SH-SY5Y (cell line): ENCODE results near the gene COL6A3.

Experiments
- GATA2 ChIP-seq: IDR thresholded peaks from 2 replicates; pipeline ENCODE4 v1.6.1; 2011; ENCODE audit warnings: mild to moderate bottlenecking, low read depth, low read length
- GATA3 ChIP-seq: IDR thresholded peaks from 2 replicates; pipeline ENCODE4 v1.6.1; 2011; ENCODE audit warnings: low read depth, mild to moderate bottlenecking, low read length, moderate library complexity

DNA sequence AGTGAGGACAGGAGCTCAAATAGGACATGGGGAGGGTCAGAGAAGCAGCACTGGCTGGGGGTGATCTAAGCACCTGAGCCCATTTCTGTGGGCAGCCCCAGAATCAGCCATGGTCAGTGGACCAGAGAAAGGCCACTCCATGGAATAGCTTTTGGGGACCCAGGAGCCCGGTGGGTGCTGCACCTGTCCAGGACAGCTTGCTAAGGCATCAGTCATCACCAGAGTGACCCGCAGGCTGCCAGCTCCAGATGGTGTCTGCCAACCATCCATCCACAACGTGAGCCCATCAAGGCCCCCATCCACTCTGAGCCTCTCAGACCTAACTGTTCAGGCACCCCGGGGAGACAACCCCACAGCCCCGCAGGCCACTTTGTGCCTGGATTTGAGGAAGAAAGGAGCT is 23.6 kb upstream of the COL6A3 start:
- TF ChIP-seq GATA2 (no peak), GATA3 (no peak)
